HCT116 (cell line): Measurements from ENCODE around the gene MIAT. TPM values are rescaled to one million over a fixed set of nuclear protein-coding genes. Genes with fewer than 3 reads are reported as not detected.

Experiments used
- ATAC-seq: fragments of 200-7000 bp; cut with Tn5 transposase; 2 replicates; pipeline ENCODE4 v1.9.1; 2020; ENCODE audit warnings: mild to moderate bottlenecking, moderate library complexity
- BruUV-seq: library from RNA; stranded (reverse); fragments of 400-500 nt; replicated peaks from 2 replicates; lab custom pipeline; 2021; lab: Mats Ljungman, UMichigan
- CTCF ChIA-PET: fragments of 300-600 bp; sonication (Branson Sonifier 250); formaldehyde crosslinking; loops from one replicate; lab custom pipeline; 2021; ENCODE audit warnings: antibody characterized with exemption; lab: Charles Lee
- POLR2A ChIA-PET: fragments of 300-600, 350-600 bp; sonication (Branson Sonifier 250); formaldehyde crosslinking; loops from one replicate; lab custom pipeline; 2021; ENCODE audit warnings: antibody characterized with exemption; lab: Charles Lee
- RAD21 ChIA-PET, 2 experiments: fragments of 300-600 bp; sonication (Branson Sonifier 250); formaldehyde crosslinking; loops; one replicate each; lab custom pipeline; 2023; ENCODE audit warnings: low total read pairs in 2 of 2; ENCODE audit not compliant: uncharacterized antibody in 2 of 2, unreplicated experiment in 2 of 2, low non-redundant PET in 1 of 2; lab: Charles Lee
- DNase-seq: peaks from one replicate; pipeline ENCODE4 v3.0.0-alpha.2; 2010; ENCODE audit warnings: low read depth, low spot score
- H2AFZ ChIP-seq: fragments of 200-600 bp; shearing (Covaris generic), sonication (generic); 2 replicates; pipeline ENCODE4 v1.6.1; 2017; ENCODE audit warnings: low read depth, mixed run types, mixed read lengths, antibody characterized with exemption, low read length; ENCODE audit not compliant: poor library complexity, severe bottlenecking
- H3K27ac ChIP-seq: 2 replicates; pipeline ENCODE4 v1.5.1; 2012; ENCODE audit warnings: low read depth, low read length
- H3K27me3 ChIP-seq: fragments of 200-600 bp; sonication (generic); 2 replicates; pipeline ENCODE4 v1.6.1; 2016; ENCODE audit warnings: mixed run types, low read length, mixed read lengths; ENCODE audit not compliant: insufficient read depth
- H3K36me3 ChIP-seq, 2 experiments: fragments of 200-500 bp in 1 of 2; fragments of 200-600 bp in 1 of 2; sonication (Bioruptor generic) in 1 of 2; sonication (generic) in 1 of 2; 2 replicates each; pipeline versions ENCODE4 v1.5.1 to v1.6.1; 2014 to 2016; ENCODE audit warnings: low read length in 2 of 2, inconsistent platforms in 1 of 2, mixed read lengths in 1 of 2, mixed run types in 1 of 2; ENCODE audit not compliant: insufficient read depth in 2 of 2, control insufficient read depth in 1 of 2
- H3K4me1 ChIP-seq, 2 experiments: fragments of 200-600 bp in 1 of 2; sonication (generic) in 1 of 2; 2 replicates each; pipeline versions ENCODE4 v1.5.1 to v1.6.1; 2012 to 2017; ENCODE audit warnings: low read length in 2 of 2, inconsistent platforms in 1 of 2, mild to moderate bottlenecking in 1 of 2, mixed read lengths in 1 of 2, mixed run types in 1 of 2, moderate library complexity in 1 of 2; ENCODE audit not compliant: insufficient read depth in 2 of 2, control insufficient read depth in 1 of 2
- H3K4me2 ChIP-seq: fragments of 200-600 bp; sonication (generic); 2 replicates; pipeline ENCODE4 v1.6.1; 2017; ENCODE audit warnings: mixed run types, low read length, mixed read lengths
- H3K4me3 ChIP-seq, 2 experiments: fragments of 200-600 bp in 1 of 2; sonication (generic) in 1 of 2; replicated peaks in 1 of 2; 2 replicates each; pipeline ENCODE4 v1.5.1; 2011 to 2016; ENCODE audit warnings: low read length in 2 of 2, control low read depth in 1 of 2, low read depth in 1 of 2, mild to moderate bottlenecking in 1 of 2, mixed read lengths in 1 of 2, mixed run types in 1 of 2
- H3K79me2 ChIP-seq: fragments of 200-600 bp; sonication (generic); 2 replicates; pipeline ENCODE4 v1.6.1; 2017; ENCODE audit warnings: mild to moderate bottlenecking, mixed run types, low read length, moderate library complexity, mixed read lengths; ENCODE audit not compliant: insufficient read depth
- H3K9ac ChIP-seq: fragments of 200-600 bp; sonication (generic); 2 replicates; pipeline ENCODE4 v1.6.1; 2016; ENCODE audit warnings: low read length, mixed read lengths
- H3K9me2 ChIP-seq: fragments of 200-600 bp; sonication (generic), shearing (Covaris generic); 2 replicates; pipeline ENCODE4 v1.6.1; 2017; ENCODE audit warnings: mixed run types, mild to moderate bottlenecking, moderate library complexity; ENCODE audit not compliant: insufficient read depth
- H3K9me3 ChIP-seq, 2 experiments: fragments of 200-500 bp in 1 of 2; fragments of 200-600 bp in 1 of 2; sonication (Bioruptor generic) in 1 of 2; sonication (generic) in 1 of 2; 2 replicates each; pipeline ENCODE4 v1.6.1; 2014 to 2017; ENCODE audit warnings: low read length in 2 of 2, mixed read lengths in 2 of 2, inconsistent platforms in 1 of 2, low read depth in 1 of 2, mild to moderate bottlenecking in 1 of 2, mixed run types in 1 of 2, moderate library complexity in 1 of 2; ENCODE audit not compliant: control insufficient read depth in 1 of 2, insufficient read depth in 1 of 2
- H4K20me1 ChIP-seq: fragments of 200-600 bp; sonication (generic), shearing (Covaris generic); 2 replicates; pipeline ENCODE4 v1.6.1; 2017; ENCODE audit warnings: mixed run types, mild to moderate bottlenecking, moderate library complexity; ENCODE audit not compliant: insufficient read depth
- CBX3 ChIP-seq: IDR thresholded peaks from 2 replicates; pipeline ENCODE4 v1.6.1; 2012; ENCODE audit warnings: low read depth
- CEBPB ChIP-seq: IDR thresholded peaks from 2 replicates; pipeline ENCODE4 v1.6.1; 2012; ENCODE audit warnings: low read depth
- ELF1 ChIP-seq: IDR thresholded peaks from 2 replicates; pipeline ENCODE4 v1.6.1; 2012; ENCODE audit warnings: low read depth, borderline replicate concordance
- EZH2 ChIP-seq: fragments of 200-600 bp; sonication (generic); IDR thresholded peaks from 2 replicates; pipeline ENCODE4 v1.6.1; 2017; ENCODE audit warnings: antibody characterized with exemption, mixed run types
- FOSL1 ChIP-seq: IDR thresholded peaks from 2 replicates; pipeline ENCODE4 v1.6.1; 2012; ENCODE audit warnings: low read depth
- JUND ChIP-seq: IDR thresholded peaks from 2 replicates; pipeline ENCODE4 v1.6.1; 2012
- POLR2A ChIP-seq: IDR thresholded peaks from 2 replicates; pipeline ENCODE4 v1.7.0; 2011; ENCODE audit warnings: borderline replicate concordance; ENCODE audit not compliant: insufficient read depth, insufficient read length; ENCODE audit errors: extremely low read depth
- SIN3A ChIP-seq: IDR thresholded peaks from 2 replicates; pipeline ENCODE4 v1.6.1; 2012; ENCODE audit warnings: low read depth
- SRF ChIP-seq: IDR thresholded peaks from 2 replicates; pipeline ENCODE4 v1.6.1; 2012; ENCODE audit warnings: low read depth
- YY1 ChIP-seq: IDR thresholded peaks from 2 replicates; pipeline ENCODE4 v1.6.1; 2011; ENCODE audit warnings: low read length, low read depth, moderate library complexity, mild to moderate bottlenecking; ENCODE audit not compliant: insufficient replicate concordance; ENCODE audit errors: extremely low read depth
- intact Hi-C: fragments of 100-400 bp; cut with micrococcal nuclease; formaldehyde crosslinking; loops from 2 replicates; pipeline ENCODE4 v1.10.0; 2022
- total RNA-seq: library from RNA; stranded (reverse); gene quantifications from one replicate; pipeline ENCODE4 v1.2.1, GENCODE V29; 2021; ENCODE audit not compliant: unreplicated experiment
- TF ChIP-seq, protein P1 (sequence below): IDR thresholded peaks from 2 replicates; pipeline ENCODE4 v1.6.1; 2012; ENCODE audit warnings: low read depth
- TF ChIP-seq, protein P2 (sequence below), 3 experiments: fragments of 200-600 bp in 1 of 3; sonication (generic) in 1 of 3; IDR thresholded peaks in 2 of 3; conservative IDR thresholded peaks in 1 of 3; 2 replicates each; pipeline ENCODE4 v1.5.1; 2012 to 2017; ENCODE audit warnings: low read depth in 2 of 3, low read length in 2 of 3, antibody characterized with exemption in 1 of 3, borderline replicate concordance in 1 of 3, control low read depth in 1 of 3, mild to moderate bottlenecking in 1 of 3, mixed read lengths in 1 of 3, mixed run types in 1 of 3, moderate library complexity in 1 of 3; ENCODE audit not compliant: insufficient read depth in 1 of 3

Gene MIAT
- total RNA-seq, 1 experiment from 2014 or later = 0.54 TPM

DNA sequence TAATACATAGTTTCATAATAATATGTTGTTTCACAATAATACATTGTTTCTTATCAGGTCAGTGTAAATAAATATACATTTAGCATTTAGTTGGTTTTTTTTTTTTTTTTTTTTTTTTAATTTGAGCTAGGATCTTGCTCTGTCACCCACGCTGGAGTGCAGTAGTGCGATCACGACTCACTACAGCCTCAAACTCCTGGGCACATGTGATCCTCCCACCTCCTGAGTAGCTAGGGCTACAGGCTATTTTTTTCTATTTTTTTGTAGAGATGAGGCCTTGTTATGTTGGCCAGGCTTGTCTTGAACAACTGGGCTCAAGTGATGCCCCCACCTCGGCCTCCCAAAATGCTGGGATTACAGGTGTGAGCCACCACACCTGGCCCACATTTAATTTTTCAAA is 43.5 kb downstream of the MIAT start:
- H2AFZ ChIP-seq = no peak overlapping the region
- H3K9ac ChIP-seq = no peak overlapping the region
- TF ChIP-seq SIN3A (no peak), YY1 (no peak), FOSL1 (no peak), ELF1 (no peak), POLR2A (no peak), EZH2 (no peak), CEBPB (no peak), SRF (no peak), JUND (no peak), CBX3 (no peak)
- TF ChIP-seq, protein P1, sequence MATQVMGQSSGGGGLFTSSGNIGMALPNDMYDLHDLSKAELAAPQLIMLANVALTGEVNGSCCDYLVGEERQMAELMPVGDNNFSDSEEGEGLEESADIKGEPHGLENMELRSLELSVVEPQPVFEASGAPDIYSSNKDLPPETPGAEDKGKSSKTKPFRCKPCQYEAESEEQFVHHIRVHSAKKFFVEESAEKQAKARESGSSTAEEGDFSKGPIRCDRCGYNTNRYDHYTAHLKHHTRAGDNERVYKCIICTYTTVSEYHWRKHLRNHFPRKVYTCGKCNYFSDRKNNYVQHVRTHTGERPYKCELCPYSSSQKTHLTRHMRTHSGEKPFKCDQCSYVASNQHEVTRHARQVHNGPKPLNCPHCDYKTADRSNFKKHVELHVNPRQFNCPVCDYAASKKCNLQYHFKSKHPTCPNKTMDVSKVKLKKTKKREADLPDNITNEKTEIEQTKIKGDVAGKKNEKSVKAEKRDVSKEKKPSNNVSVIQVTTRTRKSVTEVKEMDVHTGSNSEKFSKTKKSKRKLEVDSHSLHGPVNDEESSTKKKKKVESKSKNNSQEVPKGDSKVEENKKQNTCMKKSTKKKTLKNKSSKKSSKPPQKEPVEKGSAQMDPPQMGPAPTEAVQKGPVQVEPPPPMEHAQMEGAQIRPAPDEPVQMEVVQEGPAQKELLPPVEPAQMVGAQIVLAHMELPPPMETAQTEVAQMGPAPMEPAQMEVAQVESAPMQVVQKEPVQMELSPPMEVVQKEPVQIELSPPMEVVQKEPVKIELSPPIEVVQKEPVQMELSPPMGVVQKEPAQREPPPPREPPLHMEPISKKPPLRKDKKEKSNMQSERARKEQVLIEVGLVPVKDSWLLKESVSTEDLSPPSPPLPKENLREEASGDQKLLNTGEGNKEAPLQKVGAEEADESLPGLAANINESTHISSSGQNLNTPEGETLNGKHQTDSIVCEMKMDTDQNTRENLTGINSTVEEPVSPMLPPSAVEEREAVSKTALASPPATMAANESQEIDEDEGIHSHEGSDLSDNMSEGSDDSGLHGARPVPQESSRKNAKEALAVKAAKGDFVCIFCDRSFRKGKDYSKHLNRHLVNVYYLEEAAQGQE = no peak
- TF ChIP-seq, protein P2, sequence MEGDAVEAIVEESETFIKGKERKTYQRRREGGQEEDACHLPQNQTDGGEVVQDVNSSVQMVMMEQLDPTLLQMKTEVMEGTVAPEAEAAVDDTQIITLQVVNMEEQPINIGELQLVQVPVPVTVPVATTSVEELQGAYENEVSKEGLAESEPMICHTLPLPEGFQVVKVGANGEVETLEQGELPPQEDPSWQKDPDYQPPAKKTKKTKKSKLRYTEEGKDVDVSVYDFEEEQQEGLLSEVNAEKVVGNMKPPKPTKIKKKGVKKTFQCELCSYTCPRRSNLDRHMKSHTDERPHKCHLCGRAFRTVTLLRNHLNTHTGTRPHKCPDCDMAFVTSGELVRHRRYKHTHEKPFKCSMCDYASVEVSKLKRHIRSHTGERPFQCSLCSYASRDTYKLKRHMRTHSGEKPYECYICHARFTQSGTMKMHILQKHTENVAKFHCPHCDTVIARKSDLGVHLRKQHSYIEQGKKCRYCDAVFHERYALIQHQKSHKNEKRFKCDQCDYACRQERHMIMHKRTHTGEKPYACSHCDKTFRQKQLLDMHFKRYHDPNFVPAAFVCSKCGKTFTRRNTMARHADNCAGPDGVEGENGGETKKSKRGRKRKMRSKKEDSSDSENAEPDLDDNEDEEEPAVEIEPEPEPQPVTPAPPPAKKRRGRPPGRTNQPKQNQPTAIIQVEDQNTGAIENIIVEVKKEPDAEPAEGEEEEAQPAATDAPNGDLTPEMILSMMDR (IDR thresholded peaks at IDR 0.05 in 2 of 3, conservative IDR thresholded peaks at IDR 0.05 in 1 of 3; ENCODE audit: borderline replicate concordance in 1 of 3, insufficient read depth in 1 of 3, low read depth in 2 of 3, low read length in 2 of 3) = no peak
- TF ChIP-seq, all 23 proteins: peak for 0
- Histone ChIP-seq H3K36me3 (peaks cover 0 to 4% of the 10 kb centered on the region in 2 experiments; a peak in 1 of 4 replicates), H4K20me1 (no peaks in the 10 kb centered on the region), H3K4me3 (no peak overlapping the region), H3K4me2 (no peak overlapping the region), H3K9me2 (no peaks in the 10 kb centered on the region), H3K4me1 (no peaks in the 10 kb centered on the region), H3K9me3 (0 out of 4 replicates have a peak, but pooled peaks cover 0 to 7% of the 10 kb centered on the region in 2 experiments), H3K27me3 (no peaks in the 10 kb centered on the region), H3K79me2 (no peaks in the 10 kb centered on the region), H3K27ac (no peak overlapping the region)
- intact Hi-C loops = no loop called here
- no TSS peak for BruUV-seq
- ChIA-PET CTCF (no interaction called here), RAD21 (no interaction called here), POLR2A (no interaction called here)
- DNase-seq (no peak), ATAC-seq (no peak)
